ENCODE results near the gene TOMM20L.
"Not testable (repeated sequence)": the region's sequence is repeated elsewhere in the genome, so short reads cannot be mapped to it uniquely, and the experiment has no call there.

The TOMM20L gene

GRCh38 chr14:58395812-58396788 lies at the start of gene TOMM20L:
Gene TOMM20L (plus strand): TSS chr14:58395930. CDS start chr14:58395958, 28 bp downstream.
- DNase-seq = peak; percentile 81

DNA sequence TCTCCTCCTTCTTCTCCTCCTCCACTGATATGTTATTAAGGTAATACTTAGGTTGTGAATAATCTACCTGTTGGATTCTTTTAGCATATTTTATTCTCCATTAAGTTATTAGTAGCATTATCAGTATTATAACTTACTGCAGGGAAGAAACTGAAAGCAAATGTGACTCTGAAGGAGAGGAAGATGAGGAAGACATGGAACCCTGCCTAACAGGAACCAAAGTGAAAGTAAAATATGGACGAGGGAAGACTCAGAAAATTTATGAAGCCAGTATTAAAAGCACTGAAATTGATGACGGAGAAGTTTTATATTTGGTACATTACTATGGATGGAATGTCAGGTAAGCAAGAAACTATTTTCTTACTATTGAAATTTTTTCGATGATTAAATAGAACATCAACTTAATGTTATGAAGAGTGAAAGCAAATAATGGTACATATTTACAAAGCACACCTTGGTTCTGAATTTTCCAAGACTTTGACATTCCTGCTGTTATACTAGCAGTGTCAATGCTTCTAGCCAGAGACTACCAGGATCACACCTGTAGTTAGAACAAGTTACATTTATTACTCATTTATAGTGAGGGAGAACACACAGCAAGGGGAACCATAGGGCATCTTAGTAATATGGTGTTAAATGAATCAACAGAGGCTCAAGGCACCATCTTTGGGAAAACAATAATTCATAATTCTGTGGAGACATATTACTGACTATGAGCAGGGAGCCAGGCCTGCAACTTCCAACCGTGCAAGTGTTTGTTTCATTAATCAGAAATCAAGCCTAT lies 42.0 kb upstream of the TOMM20L start:
- peak; percentile 15 for DNase-seq

- no peak for DNase-seq
These were observed 40.9 kb upstream of the TOMM20L start for GRCh38 chr14:58354808-58355207.

- no peak for DNase-seq
These were observed 39.5 kb upstream of the TOMM20L start for GRCh38 chr14:58356268-58356667.

DNA sequence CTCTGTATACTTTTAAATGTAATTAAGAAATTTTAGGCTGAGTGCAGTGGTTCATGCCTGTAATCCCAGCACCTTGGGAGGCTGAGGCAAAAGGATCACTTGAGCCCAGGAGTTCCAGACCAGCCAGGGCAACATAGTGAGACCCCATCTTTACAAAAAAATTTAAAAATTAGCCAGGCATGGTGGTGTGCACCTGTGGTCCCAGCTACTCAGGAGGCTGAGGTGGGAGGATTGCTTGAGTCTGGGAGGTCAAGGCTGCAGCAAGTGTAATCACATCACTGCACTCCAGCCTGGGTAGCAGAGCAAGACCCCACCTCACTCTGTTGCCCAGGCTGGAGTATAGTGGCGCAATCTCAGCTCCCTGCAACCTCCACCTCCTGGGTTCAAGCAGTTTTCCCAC lies 33.5 kb upstream of the TOMM20L start:
- not testable (repeated sequence) for DNase-seq

DNA sequence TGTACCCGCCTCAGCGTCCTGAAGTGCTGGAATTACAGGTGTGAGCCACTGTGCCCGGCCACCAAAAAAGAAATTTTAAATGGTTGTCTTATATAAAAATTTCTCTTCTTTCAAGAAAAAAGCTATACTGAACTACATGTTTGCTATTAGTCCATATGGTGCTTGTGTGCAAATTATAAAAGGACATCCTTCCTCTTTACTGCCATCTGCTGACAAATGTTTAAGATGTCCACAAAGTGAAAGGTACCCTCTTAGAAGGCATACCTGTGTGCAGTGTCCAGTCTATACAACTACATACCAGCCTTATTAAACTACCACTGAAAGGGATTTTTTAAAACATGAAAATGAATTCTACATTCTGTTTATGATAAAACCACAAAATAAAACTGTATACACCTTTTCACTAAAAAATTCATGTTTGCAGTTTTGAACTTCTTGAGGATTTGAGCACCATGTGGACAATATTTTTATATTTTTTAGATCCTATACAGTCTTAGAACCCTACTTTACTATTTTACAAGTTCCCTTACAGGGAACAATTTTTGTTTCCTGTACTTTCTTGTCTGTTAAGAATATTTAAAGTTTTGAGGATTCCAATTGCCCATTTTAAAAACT lies 32.8 kb upstream of the TOMM20L start:
- peak; percentile 53 for DNase-seq

GRCh38 chr14:58364316-58364715 lies 31.4 kb upstream of the TOMM20L start:
- no peak for DNase-seq

- no peak for DNase-seq
These were observed 28.4 kb upstream of the TOMM20L start for GRCh38 chr14:58367296-58367695.

DNA sequence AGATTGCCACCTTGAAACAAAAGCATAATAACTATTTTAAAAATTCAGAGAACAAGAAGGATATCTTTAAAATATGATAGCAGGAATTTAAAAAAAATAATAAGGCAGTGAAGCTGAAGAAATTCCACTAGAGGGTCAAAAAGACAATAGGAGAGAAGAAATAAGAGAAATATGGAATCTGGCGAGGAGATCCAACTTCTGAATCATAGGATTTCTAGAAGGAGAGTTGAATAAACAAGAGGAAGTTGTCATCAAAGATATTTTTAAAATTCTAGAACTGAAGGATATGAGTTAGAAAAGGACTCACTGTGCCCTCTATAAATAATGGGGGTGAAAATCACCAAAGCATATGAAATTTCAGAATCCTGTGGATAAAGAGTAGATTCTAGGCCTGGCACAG lies 26.8 kb upstream of the TOMM20L start:
- DNase-seq = no peak

DNA sequence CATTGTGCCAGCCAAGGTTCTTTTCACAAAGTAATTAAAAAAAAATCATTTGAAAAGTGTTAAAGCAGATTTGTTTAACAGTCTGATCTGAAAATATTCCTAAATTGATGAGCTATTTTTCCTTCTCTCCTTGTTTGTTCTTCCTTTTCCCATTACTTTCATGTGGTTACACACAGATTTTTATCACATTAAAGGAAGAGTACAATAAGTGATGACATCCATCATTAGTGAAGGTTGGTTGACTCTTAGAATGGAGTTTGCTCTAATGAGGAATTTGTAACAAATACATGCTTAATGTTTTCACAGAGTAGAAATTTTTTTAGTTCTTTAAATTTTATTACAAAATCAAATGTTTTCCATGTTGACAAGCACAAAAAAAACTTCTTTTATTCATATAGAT lies 18.9 kb upstream of the TOMM20L start:
- DNase-seq = no peak

GRCh38 chr14:58390830-58391229 lies 4.9 kb upstream of the TOMM20L start:
- no peak for DNase-seq

GRCh38 chr14:58395562-58395811 lies 243 bp upstream of the TOMM20L start:
- DNase-seq = no peak

- no peak for DNase-seq
These were observed 1.4 kb downstream of the TOMM20L start for GRCh38 chr14:58397156-58397555.

DNA sequence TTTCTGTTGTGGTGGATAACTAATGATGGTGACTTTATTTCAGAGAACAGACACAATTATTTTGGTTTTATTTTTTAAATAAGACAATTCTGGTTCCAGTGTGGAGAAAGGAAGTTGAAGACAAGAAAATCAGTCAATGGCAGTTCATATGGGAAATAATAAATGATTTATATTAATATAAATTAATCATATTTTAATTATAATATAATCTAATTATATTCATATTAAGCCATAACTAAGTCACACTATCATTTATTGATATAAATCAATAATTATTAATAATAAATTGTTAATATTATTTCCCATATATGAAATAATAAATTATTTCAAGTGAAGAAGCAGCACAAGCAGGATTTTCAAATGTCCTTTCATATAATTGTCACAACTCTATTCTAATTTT lies 2.8 kb downstream of the TOMM20L start:
- DNase-seq = no peak

DNA sequence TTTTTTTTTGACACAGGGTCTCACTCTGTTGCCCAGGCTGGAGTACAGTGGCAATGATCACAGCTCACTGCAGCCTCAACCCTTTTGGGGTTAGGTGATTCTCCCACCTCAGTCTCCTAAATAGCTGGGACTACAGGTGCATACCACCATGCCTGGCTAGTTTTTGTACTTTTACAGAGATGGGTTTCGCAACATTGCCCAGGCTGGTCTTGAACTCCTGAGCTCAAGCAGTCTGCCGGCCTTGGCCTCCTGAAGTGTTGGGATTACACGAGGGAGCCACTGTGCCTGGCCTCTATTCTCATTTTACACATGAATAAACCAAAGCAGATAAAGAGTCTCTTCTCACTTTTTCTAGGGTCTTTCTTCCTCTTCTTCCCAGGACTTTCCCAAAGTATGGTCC lies 3.2 kb downstream of the TOMM20L start:
- no peak for DNase-seq

GRCh38 chr14:58401587-58401986 lies 5.9 kb downstream of the TOMM20L start:
- DNase-seq = peak; percentile 1

- no peak for DNase-seq
These were observed 13.0 kb downstream of the TOMM20L start for GRCh38 chr14:58408681-58409215.

- DNase-seq = no peak
These were observed 19.1 kb downstream of the TOMM20L start for GRCh38 chr14:58414845-58415244.

- no peak for DNase-seq
These were observed 20.2 kb downstream of the TOMM20L start for GRCh38 chr14:58415636-58416547.

GRCh38 chr14:58416934-58417333 lies 21.2 kb downstream of the TOMM20L start:
- not testable (repeated sequence) for DNase-seq

- no peak for DNase-seq
These were observed 31.0 kb downstream of the TOMM20L start for GRCh38 chr14:58426670-58427280.

All from CD4-positive, alpha-beta T cell treated with Interleukin-10 for 1 hour (primary cell).